ENCODE results near the gene RHBDD3.

DNA sequence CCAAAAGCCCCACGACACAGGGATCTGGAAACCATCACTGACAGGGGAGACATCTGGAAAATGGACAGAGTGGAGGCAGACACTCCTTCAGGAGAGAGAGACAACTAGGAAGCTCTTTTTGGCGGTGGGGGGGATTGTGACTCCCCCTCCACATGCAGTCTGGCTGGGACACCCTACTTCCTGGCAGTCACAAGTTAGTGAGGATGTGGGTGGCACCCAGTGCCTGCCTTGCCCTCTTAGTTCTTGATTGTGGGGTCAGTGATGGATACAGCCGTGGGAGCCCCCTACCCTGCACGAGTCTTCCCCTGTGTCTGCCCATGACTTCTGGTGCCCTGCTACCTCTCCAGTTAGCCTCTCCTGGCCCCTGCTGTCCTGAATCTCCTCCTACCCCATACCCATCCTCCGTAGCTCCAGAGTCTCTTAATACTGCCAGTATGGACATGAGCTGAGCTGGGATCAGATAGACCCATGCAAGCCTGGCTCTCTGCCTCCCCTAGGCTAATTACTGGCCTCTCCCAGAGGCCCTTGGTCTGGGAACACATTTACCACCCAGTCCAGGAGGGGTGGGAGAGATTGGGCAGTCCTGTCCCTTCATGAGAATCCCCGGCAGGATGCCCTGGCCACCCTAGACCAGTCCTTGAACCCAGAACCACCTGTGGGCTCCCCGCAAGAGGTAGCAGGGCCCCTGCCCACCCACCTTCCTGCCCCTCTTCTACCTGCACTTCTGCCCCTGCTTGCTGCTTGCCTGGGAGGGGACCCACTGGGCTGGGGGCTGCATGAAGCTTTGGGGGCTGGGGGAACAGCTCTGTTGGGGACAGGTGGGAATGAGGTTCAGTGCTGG, 22.8 kb downstream of the RHBDD3 start:
- TF ChIP-seq, protein P1, sequence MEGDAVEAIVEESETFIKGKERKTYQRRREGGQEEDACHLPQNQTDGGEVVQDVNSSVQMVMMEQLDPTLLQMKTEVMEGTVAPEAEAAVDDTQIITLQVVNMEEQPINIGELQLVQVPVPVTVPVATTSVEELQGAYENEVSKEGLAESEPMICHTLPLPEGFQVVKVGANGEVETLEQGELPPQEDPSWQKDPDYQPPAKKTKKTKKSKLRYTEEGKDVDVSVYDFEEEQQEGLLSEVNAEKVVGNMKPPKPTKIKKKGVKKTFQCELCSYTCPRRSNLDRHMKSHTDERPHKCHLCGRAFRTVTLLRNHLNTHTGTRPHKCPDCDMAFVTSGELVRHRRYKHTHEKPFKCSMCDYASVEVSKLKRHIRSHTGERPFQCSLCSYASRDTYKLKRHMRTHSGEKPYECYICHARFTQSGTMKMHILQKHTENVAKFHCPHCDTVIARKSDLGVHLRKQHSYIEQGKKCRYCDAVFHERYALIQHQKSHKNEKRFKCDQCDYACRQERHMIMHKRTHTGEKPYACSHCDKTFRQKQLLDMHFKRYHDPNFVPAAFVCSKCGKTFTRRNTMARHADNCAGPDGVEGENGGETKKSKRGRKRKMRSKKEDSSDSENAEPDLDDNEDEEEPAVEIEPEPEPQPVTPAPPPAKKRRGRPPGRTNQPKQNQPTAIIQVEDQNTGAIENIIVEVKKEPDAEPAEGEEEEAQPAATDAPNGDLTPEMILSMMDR (IDR thresholded peaks at IDR 0.05) = no peak
- TF ChIP-seq EZH2 (IDR thresholded peaks at IDR 0.05; ENCODE audit: borderline replicate concordance, insufficient read depth, low read depth, low read length, poor library complexity, severe bottlenecking) = no peak

Measured in B cell (primary cell).